DOHH2 (cell line): ENCODE data around the gene AGPAT1.

Experiments
- H3F3A ChIP-seq: fragments of 200-600 bp; sonication (generic), shearing (Covaris generic); 2 replicates; pipeline ENCODE4 v1.6.0; 2016; ENCODE audit warnings: antibody characterized with exemption, mild to moderate bottlenecking; ENCODE audit not compliant: control insufficient read depth, insufficient read depth
- H3K27ac ChIP-seq: fragments of 200-600 bp; sonication (generic); 2 replicates; pipeline ENCODE4 v1.5.1; 2014; ENCODE audit warnings: low read depth, mild to moderate bottlenecking, low read length, moderate library complexity
- H3K27me3 ChIP-seq: fragments of 200-600 bp; sonication (generic); 2 replicates; pipeline ENCODE4 v1.6.1; 2014; ENCODE audit warnings: mild to moderate bottlenecking, low read length, mixed read lengths; ENCODE audit not compliant: control insufficient read depth
- H3K36me3 ChIP-seq: fragments of 200-600 bp; sonication (generic); 2 replicates; pipeline ENCODE4 v1.6.1; 2014; ENCODE audit warnings: mild to moderate bottlenecking, low read length, moderate library complexity, mixed read lengths; ENCODE audit not compliant: control insufficient read depth
- H3K4me1 ChIP-seq: fragments of 200-600 bp; sonication (generic); 2 replicates; pipeline ENCODE4 v1.6.1; 2014; ENCODE audit warnings: mild to moderate bottlenecking, low read length, mixed read lengths; ENCODE audit not compliant: control insufficient read depth
- H3K4me2 ChIP-seq: fragments of 200-600 bp; sonication (generic); 2 replicates; pipeline ENCODE4 v1.6.0; 2014; ENCODE audit warnings: mild to moderate bottlenecking, low read length, moderate library complexity
- H3K4me3 ChIP-seq: fragments of 200-600 bp; sonication (generic); 2 replicates; pipeline ENCODE4 v1.5.1; 2014; ENCODE audit warnings: mild to moderate bottlenecking, low read length, mixed read lengths
- H3K79me2 ChIP-seq: fragments of 200-600 bp; sonication (generic); 2 replicates; pipeline ENCODE4 v1.6.1; 2014; ENCODE audit warnings: mild to moderate bottlenecking, low read length, mixed read lengths; ENCODE audit not compliant: control insufficient read depth
- H3K9me2 ChIP-seq: fragments of 200-600 bp; sonication (generic); replicated peaks from 2 replicates; pipeline ENCODE4 v1.6.1; 2014; ENCODE audit warnings: mild to moderate bottlenecking, low read length, mixed read lengths; ENCODE audit not compliant: control insufficient read depth
- H3K9me3 ChIP-seq: fragments of 200-600 bp; sonication (generic); 2 replicates; pipeline ENCODE4 v1.6.1; 2014; ENCODE audit warnings: antibody characterized with exemption, low read length, mixed read lengths; ENCODE audit not compliant: control insufficient read depth, insufficient read depth
- H4K20me1 ChIP-seq: fragments of 200-600 bp; sonication (generic); 2 replicates; pipeline ENCODE4 v1.6.0; 2014; ENCODE audit warnings: low read depth, mild to moderate bottlenecking, antibody characterized with exemption, low read length, moderate library complexity; ENCODE audit not compliant: control insufficient read depth, insufficient read depth
- EZH2phosphoT487 ChIP-seq: fragments of 200-600 bp; sonication (generic); IDR thresholded peaks from 2 replicates; pipeline ENCODE4 v1.6.1; 2017; ENCODE audit warnings: borderline replicate concordance, mild to moderate bottlenecking, antibody characterized with exemption, low read length, moderate library complexity, mixed read lengths
- TF ChIP-seq, protein P1 (sequence below): fragments of 200-600 bp; sonication (generic); IDR thresholded peaks from one replicate; pipeline ENCODE4 v1.5.1; 2014; ENCODE audit warnings: antibody characterized with exemption, mild to moderate bottlenecking, low read depth, low read length; ENCODE audit not compliant: poor library complexity, severe bottlenecking

The AGPAT1 gene

DNA sequence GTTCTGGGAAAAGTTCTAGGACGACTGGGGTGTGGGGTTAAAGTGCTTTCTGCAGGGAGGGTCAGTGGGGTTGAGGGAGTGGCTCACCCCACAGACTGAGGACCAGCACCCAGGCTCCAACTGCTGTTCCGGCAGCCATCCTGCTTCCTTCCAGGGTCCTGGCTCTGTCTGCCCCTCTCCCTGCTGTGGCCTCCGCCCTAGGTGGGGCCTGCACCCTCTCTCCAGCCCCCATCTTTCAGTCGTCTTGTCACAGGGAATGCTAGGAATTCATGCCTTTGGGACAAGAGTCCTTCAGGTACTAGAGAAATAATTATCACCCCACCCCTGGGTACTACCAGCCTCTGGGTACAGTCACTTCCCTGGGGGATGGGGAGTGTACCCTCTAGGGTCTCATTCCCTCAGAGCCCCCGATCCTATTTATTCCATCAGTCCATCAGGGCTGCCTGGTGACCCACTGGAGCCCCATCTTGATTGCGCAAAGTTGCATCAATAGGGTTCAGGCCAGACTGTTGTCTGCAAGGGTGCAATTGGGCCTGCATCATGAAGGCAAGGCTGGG is 8.3 kb upstream of the AGPAT1 start, which contains the start of gene AGER:
Gene AGER, minus strand, starts transcription at position 170 of the 557 bp plus-strand sequence. Its CDS starts 31 bp downstream, at position 139.
- Histone ChIP-seq H3K79me2 (peaks cover 38% of the 10 kb centered on the region), H4K20me1 (no peaks in the 10 kb centered on the region), H3F3A (peaks cover 4% of the 10 kb centered on the region; the same call in 1 of the 2 replicates), H3K27me3 (no peaks in the 10 kb centered on the region), H3K27ac (no peak within 1 kb of the TSS), H3K36me3 (peaks cover 78% of the 10 kb centered on the region), H3K4me3 (no peak within 1 kb of the TSS), H3K4me2 (no peak within 1 kb of the TSS), H3K4me1 (peaks cover 47% of the 10 kb centered on the region), H3K9me2 (no peaks in the 10 kb centered on the region), H3K9me3 (no peaks in the 10 kb centered on the region)
- TF ChIP-seq EZH2phosphoT487, result no peak
- TF ChIP-seq, protein P1, sequence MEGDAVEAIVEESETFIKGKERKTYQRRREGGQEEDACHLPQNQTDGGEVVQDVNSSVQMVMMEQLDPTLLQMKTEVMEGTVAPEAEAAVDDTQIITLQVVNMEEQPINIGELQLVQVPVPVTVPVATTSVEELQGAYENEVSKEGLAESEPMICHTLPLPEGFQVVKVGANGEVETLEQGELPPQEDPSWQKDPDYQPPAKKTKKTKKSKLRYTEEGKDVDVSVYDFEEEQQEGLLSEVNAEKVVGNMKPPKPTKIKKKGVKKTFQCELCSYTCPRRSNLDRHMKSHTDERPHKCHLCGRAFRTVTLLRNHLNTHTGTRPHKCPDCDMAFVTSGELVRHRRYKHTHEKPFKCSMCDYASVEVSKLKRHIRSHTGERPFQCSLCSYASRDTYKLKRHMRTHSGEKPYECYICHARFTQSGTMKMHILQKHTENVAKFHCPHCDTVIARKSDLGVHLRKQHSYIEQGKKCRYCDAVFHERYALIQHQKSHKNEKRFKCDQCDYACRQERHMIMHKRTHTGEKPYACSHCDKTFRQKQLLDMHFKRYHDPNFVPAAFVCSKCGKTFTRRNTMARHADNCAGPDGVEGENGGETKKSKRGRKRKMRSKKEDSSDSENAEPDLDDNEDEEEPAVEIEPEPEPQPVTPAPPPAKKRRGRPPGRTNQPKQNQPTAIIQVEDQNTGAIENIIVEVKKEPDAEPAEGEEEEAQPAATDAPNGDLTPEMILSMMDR, result no peak

GRCh38 chr6:32183483-32184083 is 7.7 kb upstream of the AGPAT1 start:
- H3K4me1 ChIP-seq, result peaks cover 42% of the 10 kb centered on the region
- no peak overlapping the region for H3K27ac ChIP-seq
- H3K4me2 ChIP-seq, result no peak overlapping the region
- H3K27me3 ChIP-seq, result no peaks in the 10 kb centered on the region
- H3F3A ChIP-seq, result peaks cover 4% of the 10 kb centered on the region; the same call in 1 of the 2 replicates
- peaks cover 38% of the 10 kb centered on the region for H3K79me2 ChIP-seq
- no peak for TF ChIP-seq EZH2phosphoT487
- TF ChIP-seq, protein P1, result no peak
- no peak overlapping the region for H3K4me3 ChIP-seq
- H4K20me1 ChIP-seq, result no peaks in the 10 kb centered on the region
- peaks cover 78% of the 10 kb centered on the region for H3K36me3 ChIP-seq
- no peaks in the 10 kb centered on the region for H3K9me3 ChIP-seq
- no peaks in the 10 kb centered on the region for H3K9me2 ChIP-seq

DNA sequence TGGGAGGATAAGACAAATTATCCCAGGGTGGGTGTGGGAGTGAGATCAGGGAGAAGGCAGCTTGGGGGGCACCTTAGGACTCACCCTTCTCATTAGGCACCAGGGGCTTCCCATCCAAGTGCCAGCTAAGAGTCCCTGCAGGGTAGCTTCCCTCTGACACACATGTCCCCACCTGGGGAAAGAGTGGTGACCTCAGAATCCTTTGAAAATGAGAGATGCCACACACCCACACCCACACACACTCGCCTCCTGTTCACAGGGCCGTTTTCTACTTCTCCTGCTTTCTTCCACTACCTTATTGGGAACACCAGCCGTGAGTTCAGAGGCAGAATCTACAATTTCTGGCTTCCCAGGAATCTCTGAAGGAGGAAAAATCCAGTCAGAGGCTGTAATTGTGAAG is 7.1 kb upstream of the AGPAT1 start:
- Histone ChIP-seq H3F3A (peaks cover 4% of the 10 kb centered on the region; the same call in 1 of the 2 replicates), H3K27me3 (no peaks in the 10 kb centered on the region), H3K36me3 (peaks cover 74% of the 10 kb centered on the region), H4K20me1 (no peaks in the 10 kb centered on the region), H3K4me1 (peaks cover 37% of the 10 kb centered on the region), H3K4me2 (no peak overlapping the region), H3K79me2 (peaks cover 34% of the 10 kb centered on the region), H3K4me3 (no peak overlapping the region), H3K27ac (no peak overlapping the region), H3K9me2 (no peaks in the 10 kb centered on the region), H3K9me3 (no peaks in the 10 kb centered on the region)
- TF ChIP-seq, protein P1, result no peak
- no peak for TF ChIP-seq EZH2phosphoT487
